Right kidney (tissue), 1 donor: Measurements from ENCODE around the gene COPG2.
"Not testable (repeated sequence)": the region's sequence is repeated elsewhere in the genome, so short reads cannot be mapped to it uniquely, and the experiment has no call there.

Experiments
- DNase-seq: peaks from one replicate; pipeline ENCODE4 v3.0.0-alpha.2; 2016

The COPG2 gene

GRCh38 chr7:130650611-130651120 lies 17.9 kb downstream of the COPG2 start:
- no peak for DNase-seq

- DNase-seq: no peak
Observed at GRCh38 chr7:130649004-130649790, 19.4 kb downstream of the COPG2 start.

DNA sequence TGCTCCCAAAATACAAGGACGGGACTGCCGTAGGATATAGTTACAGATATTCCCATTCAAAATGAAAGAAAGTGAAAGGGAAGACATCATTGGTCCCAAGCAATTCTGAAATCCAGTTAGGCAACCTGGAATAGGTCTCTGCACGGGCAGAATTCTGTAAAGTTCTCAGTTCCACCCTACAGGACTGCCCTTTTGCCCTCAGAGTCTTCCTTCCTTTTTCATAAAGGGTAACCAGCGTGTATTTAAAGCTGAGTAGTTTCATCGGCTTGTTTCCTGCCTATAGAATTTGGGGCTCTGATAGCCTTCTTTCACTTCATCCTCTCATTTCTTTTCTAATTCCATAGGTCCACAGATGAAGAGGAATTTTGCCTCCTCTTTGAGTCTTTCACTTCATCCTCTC lies 20.0 kb downstream of the COPG2 start:
- DNase-seq: no peak

DNA sequence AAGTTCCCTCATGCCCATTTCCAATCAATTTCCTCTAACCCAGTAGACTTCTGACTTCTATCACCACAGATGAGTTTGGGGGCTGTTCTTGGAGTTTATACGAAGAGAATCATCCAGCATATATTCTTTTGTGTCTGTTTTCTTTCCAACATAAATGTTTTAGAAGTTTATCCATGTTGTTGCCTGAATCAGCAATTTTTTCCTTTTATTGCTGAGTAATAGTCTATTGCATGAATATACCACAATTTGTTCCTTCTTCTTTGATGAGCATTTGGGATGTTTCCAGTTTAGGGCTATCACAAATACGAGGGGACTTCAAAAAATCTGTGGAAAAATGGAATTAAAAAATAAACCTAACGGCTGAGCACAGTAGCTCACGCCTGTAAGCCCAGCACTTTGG lies 26.2 kb downstream of the COPG2 start:
- DNase-seq: no peak

- DNase-seq: no peak
Observed at GRCh38 chr7:130641497-130641896, 27.1 kb downstream of the COPG2 start.

- DNase-seq: no peak
Observed at GRCh38 chr7:130641040-130641439, 27.5 kb downstream of the COPG2 start.

DNA sequence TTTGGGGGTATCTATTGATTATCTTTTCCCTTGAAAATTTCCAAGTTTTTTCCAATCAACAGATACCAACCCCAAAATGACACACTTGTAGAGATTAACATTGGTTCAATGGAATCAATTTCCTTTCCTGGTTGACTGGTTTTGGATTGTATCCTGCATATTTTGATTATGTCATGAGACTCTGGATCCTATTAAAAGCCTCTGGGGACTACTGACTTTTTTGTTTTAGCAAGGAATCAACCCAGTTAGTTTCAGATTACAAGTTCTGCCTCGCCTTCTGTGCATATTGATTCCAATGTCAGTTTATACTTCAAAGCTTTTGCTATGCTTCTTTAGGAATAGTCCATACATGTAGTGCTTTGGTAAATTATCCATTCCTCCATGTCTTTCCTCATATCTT lies 29.2 kb downstream of the COPG2 start:
- DNase-seq: no peak

GRCh38 chr7:130632111-130632510 lies 36.4 kb downstream of the COPG2 start:
- DNase-seq: no peak

GRCh38 chr7:130628901-130629300 lies 39.6 kb downstream of the COPG2 start:
- no peak for DNase-seq

DNA sequence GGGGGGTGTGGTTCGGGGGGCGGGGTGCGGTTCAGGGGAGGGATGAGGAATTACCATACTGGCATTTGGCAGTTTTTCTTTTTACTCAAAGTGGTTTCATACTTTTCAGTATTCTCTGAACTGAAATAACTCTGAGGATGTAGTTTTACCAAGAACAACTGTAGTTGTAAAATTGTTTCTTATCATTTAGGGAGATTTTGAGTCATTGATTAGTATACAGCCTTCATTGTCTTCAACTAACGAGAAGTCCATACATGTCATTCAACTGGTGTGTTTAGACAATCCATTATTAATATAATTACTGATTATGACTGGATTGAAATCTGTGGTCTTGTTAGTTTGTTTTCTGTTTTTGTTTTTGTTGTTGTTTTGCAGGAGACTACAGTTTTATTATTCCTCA lies 40.8 kb downstream of the COPG2 start:
- no peak for DNase-seq

DNA sequence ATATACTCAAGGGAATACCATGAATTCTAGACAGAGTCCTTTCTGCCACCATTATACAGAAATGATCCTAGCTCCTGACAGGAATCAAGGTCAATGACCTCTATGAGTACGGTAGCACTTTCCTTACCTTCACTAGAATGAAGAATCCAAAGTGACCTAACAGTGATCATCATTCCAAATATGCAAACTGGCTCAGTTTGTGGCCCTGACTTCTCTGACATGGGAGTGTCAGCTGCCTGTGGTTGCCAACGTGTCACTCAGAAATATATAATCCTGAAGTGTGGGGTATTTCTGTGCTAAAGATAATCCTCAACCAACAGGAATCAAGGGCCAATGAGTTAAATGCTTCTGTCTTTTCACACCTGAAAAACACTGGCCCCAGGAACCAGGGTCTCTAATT lies 45.7 kb downstream of the COPG2 start:
- no peak for DNase-seq

DNA sequence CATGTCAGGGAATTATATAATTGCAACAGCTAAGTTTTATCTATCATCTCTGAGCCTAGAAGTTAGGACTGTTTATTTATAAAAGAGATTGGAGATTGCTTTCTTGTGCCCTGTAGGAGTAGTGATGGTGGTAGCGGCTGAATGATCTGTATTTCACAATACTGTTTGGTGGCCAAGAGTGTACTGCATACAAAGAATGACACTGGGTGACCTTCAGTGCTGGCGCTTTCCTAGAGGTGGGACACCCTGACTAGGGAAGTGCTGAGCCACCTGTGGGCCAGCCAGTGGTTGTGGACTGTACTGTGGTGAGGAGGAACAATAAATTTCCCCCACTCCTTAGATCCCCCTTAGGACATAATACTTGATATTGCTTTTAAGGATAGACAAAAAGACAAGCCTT lies 53.0 kb downstream of the COPG2 start:
- DNase-seq: no peak

GRCh38 chr7:130614449-130614848 lies 54.1 kb downstream of the COPG2 start:
- no peak for DNase-seq

- no peak for DNase-seq
Observed at GRCh38 chr7:130611218-130611617, 57.3 kb downstream of the COPG2 start.

DNA sequence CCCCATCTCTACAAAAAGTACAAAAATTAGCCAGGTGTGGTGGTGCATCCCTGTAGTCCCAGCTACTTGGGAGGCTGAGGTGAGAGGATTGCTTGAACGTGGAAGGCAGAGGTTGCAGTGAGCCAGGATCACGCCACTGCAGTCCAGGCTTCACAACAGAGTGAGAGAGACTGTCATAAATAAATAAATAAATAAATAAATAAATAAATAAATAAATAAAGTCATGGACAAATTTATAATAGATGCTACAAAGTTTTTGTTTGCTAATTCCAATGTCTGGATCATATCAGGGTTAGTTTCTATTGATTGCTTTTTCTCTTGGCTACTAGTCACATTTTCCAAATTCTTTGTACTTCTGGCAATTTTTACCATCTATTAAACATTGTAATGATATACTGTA lies 61.5 kb downstream of the COPG2 start:
- not testable (repeated sequence) for DNase-seq

GRCh38 chr7:130606161-130606560 lies 62.4 kb downstream of the COPG2 start:
- DNase-seq: no peak

DNA sequence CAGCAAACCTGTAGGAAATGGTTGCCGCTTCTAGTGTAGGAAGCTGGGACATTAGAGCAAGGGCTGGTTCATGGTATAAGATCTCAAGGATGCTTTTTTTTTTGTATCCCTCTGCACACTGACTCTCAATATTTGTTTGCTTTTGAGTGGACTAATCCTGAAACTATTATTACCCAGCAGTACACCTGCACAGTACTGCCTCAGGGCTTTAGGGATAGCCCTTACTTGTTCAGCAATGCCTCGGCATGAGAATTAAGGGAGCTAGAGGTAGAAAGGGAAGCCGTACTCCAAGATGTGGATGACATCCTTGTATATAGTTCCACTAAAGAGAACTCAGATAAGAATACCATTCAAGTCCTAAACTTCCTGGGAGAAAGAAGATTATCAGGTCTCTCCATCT lies 70.5 kb downstream of the COPG2 start:
- no peak for DNase-seq

DNA sequence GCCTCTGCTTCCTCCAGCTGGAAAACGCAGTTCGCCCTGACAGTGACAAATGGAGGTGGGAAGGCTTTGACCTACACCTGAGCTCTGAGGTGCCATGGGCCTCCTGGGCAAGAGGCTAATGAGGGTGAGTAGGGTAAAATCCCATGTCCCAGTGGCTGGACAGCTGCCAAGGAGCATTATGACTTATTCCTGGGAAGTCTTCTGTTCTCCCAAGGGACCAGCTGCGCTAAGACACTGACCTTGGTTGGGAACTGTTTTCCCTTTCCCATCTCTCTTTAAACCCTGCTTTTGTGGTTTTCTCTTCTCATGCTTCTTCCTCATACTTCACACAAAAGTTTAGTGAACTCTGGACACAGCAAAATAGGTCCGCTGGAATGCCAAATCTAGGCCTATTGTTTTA lies 72.6 kb downstream of the COPG2 start:
- no peak for DNase-seq

- no peak for DNase-seq
Observed at GRCh38 chr7:130593033-130593432, 75.5 kb downstream of the COPG2 start.

DNA sequence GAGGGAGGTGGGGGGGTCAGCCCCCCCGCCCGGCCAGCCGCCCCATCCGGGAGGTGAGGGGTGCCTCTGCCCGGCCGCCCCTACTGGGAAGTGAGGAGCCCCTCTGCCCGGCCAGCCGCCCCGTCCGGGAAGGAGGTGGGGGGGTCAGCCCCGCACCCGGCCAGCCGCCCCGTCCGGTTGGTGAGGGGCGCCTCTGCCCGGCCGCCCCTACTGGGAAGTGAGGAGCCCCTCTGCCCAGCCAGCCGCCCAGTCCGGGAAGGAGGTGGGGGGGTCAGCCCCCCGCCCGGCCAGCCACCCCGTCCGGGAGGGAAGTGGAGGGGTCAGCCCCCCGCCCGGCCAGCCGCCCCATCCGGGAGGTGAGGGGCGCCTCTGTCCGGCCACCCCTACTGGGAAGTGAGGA lies 77.1 kb downstream of the COPG2 start:
- not testable (repeated sequence) for DNase-seq

DNA sequence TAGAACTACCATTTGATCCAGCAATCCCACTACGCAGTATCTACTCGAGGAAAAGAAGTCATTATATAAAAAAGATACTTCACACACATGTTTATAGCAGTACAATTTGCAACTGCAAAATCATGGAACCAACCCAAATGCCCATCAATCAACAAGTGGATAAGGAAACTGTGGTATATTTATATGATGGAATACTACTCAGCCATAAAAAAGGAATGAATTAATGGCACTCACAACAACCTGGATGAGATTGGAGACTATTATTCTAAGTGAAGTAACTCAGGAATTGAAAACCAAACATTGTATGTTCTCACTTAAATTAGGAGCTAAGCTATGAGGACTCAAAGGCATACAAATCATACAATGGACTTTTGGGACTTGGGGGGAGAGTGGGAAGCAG lies 82.6 kb downstream of the COPG2 start:
- not testable (repeated sequence) for DNase-seq

GRCh38 chr7:130575110-130575509 lies 93.4 kb downstream of the COPG2 start:
- DNase-seq: not testable (repeated sequence)

GRCh38 chr7:130570144-130570543 lies 98.4 kb downstream of the COPG2 start:
- not testable (repeated sequence) for DNase-seq

DNA sequence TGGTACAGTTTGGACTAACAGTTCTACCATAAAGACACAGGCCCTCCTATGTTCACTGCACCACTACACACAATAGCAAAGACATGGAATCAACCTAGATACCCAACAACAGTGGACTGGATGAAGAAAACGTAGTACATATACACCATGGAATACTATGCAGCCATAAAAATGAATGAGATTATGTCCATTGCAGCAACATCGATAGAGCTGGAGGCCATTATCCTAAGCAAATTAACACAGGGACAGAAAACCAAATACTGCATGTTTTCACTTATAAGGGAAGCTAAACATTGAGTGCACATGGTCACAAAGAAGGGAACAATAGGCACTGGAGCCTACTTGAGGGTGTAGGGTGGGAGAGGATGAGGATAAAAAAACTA lies 101.7 kb downstream of the COPG2 start:
- no peak for DNase-seq
